Astrocyte (in vitro differentiated cells and primary cell): Measurements from ENCODE around the gene MANSC4.

ENCODE experiments used
- CTCF ChIP-seq: IDR thresholded peaks from 2 replicates; pipeline ENCODE4 v1.5.1; 2011; ENCODE audit warnings: low read depth, mild to moderate bottlenecking, inconsistent platforms, low read length, moderate library complexity; ENCODE audit not compliant: insufficient read depth
- EZH2 ChIP-seq: IDR thresholded peaks from 2 replicates; pipeline ENCODE4 v1.6.1; 2012; ENCODE audit warnings: mild to moderate bottlenecking, low read length, inconsistent platforms; ENCODE audit not compliant: insufficient read depth

GRCh38 chr12:27756670-27757195 lies 23.3 kb downstream of the MANSC4 start:
- TF ChIP-seq CTCF, result no peak
- no peak for TF ChIP-seq EZH2
